PC-3 (cell line): ENCODE results near the gene FGF1. TPM values are rescaled to one million over a fixed set of nuclear protein-coding genes. Genes with fewer than 3 reads are reported as not detected.

ENCODE experiments used
- ATAC-seq: fragments of 200-7000 bp; cut with Tn5 transposase; 2 replicates; pipeline ENCODE4 v1.9.1; 2020; ENCODE audit warnings: mild to moderate bottlenecking, moderate library complexity
- BruUV-seq: library from RNA; stranded (reverse); fragments of 400-500 nt; replicated peaks from 2 replicates; lab custom pipeline; 2021; lab: Mats Ljungman, UMichigan
- CTCF ChIA-PET: fragments of 300-600 bp; sonication (Branson Sonifier 250); formaldehyde crosslinking; loops from one replicate; lab custom pipeline; 2022; ENCODE audit warnings: antibody characterized with exemption; lab: Charles Lee
- POLR2A ChIA-PET: fragments of 300-600 bp; sonication (Branson Sonifier 250); formaldehyde crosslinking; loops from one replicate; lab custom pipeline; 2022; ENCODE audit warnings: antibody characterized with exemption; ENCODE audit not compliant: unreplicated experiment; lab: Charles Lee
- DNase-seq: peaks from one replicate; pipeline ENCODE4 v3.0.0-alpha.2; 2015
- H2AFZ ChIP-seq: fragments of 300-600 bp; sonication (generic); 2 replicates; pipeline ENCODE4 v1.6.0; 2016; ENCODE audit warnings: antibody characterized with exemption, low read length
- H3F3A ChIP-seq: fragments of 300-600 bp; sonication (generic); one replicate; pipeline ENCODE4 v1.6.0; 2017; ENCODE audit warnings: antibody characterized with exemption, low read length, control low read depth, mild to moderate bottlenecking; ENCODE audit not compliant: unreplicated experiment
- H3K27ac ChIP-seq: fragments of 300-600 bp; sonication (generic); 2 replicates; pipeline ENCODE4 v1.5.1; 2016; ENCODE audit warnings: mild to moderate bottlenecking, low read length
- H3K27me3 ChIP-seq: fragments of 300-600 bp; sonication (generic); 2 replicates; pipeline ENCODE4 v1.6.1; 2016; ENCODE audit warnings: low read length, mixed read lengths
- H3K36me3 ChIP-seq: fragments of 300-600 bp; sonication (generic); 2 replicates; pipeline ENCODE4 v1.6.1; 2016; ENCODE audit warnings: low read depth, mixed run types, low read length, mixed read lengths
- H3K4me1 ChIP-seq: fragments of 300-600 bp; sonication (generic); 2 replicates; pipeline ENCODE4 v1.5.1; 2016; ENCODE audit warnings: low read length; ENCODE audit not compliant: insufficient read depth
- H3K4me2 ChIP-seq: fragments of 300-600 bp; sonication (generic); 2 replicates; pipeline ENCODE4 v1.6.0; 2016; ENCODE audit warnings: low read length
- H3K4me3 ChIP-seq: fragments of 300-600 bp; sonication (generic); 2 replicates; pipeline ENCODE4 v1.5.1; 2016; ENCODE audit warnings: mild to moderate bottlenecking, low read length, mixed read lengths
- H3K79me2 ChIP-seq: fragments of 300-600 bp; sonication (generic); 2 replicates; pipeline ENCODE4 v1.6.1; 2017; ENCODE audit warnings: low read length, mixed read lengths
- H3K9ac ChIP-seq: fragments of 300-600 bp; sonication (generic); 2 replicates; pipeline ENCODE4 v1.6.0; 2016; ENCODE audit warnings: mild to moderate bottlenecking, low read length
- H3K9me2 ChIP-seq: fragments of 300-600 bp; sonication (generic); replicated peaks from 2 replicates; pipeline ENCODE4 v1.6.1; 2016; ENCODE audit warnings: mixed run types, low read length, mixed read lengths
- H3K9me3 ChIP-seq: fragments of 300-600 bp; sonication (generic); 2 replicates; pipeline ENCODE4 v1.6.1; 2016; ENCODE audit warnings: low read length, mixed read lengths
- H4K20me1 ChIP-seq: fragments of 300-600 bp; sonication (generic); 2 replicates; pipeline ENCODE4 v1.6.1; 2016; ENCODE audit warnings: low read length, mixed read lengths
- CTCF ChIP-seq: fragments of 300-600 bp; sonication (generic); conservative IDR thresholded peaks from 2 replicates; pipeline ENCODE4 v1.5.1; 2017; ENCODE audit warnings: antibody characterized with exemption, low read depth, mild to moderate bottlenecking, low read length
- EZH2 ChIP-seq: fragments of 300-600 bp; sonication (generic); IDR thresholded peaks from one replicate; pipeline ENCODE4 v1.6.1; 2017; ENCODE audit warnings: antibody characterized with exemption, mild to moderate bottlenecking, low read length; ENCODE audit not compliant: unreplicated experiment
- EZH2phosphoT487 ChIP-seq: fragments of 300-600 bp; sonication (generic); IDR thresholded peaks from 2 replicates; pipeline ENCODE4 v1.6.1; 2018; ENCODE audit warnings: mild to moderate bottlenecking, antibody characterized with exemption, low read length, borderline replicate concordance
- intact Hi-C: fragments of 100-400 bp; cut with micrococcal nuclease; formaldehyde crosslinking; loops from 2 replicates; pipeline ENCODE4 v1.9.0; 2023
- total RNA-seq: library from RNA; depleted of rRNA; stranded (reverse); fragments of >200 nt; gene quantifications from 2 replicates; pipeline ENCODE4 v1.2.3, GENCODE V29; 2014

Gene FGF1
- total RNA-seq, 1 experiment from 2014 or later, result 1.5 TPM

DNA sequence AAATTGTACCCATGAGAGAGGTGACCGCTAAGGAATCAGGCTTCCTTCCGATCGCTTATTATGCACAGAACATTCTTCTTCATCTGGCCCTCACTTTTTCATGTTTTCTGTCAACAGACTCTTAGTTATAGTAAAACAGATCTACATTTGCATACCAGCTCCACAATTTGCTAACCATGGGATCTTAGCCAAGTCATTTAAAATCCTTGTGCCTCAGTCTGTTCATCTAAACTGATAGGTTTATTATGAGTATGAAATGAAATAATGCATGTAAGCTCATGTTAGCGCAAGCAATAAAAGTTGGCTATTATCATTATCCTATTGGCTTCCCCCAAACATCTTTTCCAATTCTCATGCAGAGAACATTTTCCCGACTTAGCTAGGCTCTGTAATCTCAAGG is 42.3 kb downstream of the FGF1 start:
- Histone ChIP-seq H3K36me3 (no peaks in the 10 kb centered on the region), H2AFZ (0 out of 2 replicates have a peak overlapping the region, but pooled peaks have one; percentile 34), H3K4me1 (peaks cover 28% of the 10 kb centered on the region), H3K4me2 (peak overlapping the region; percentile 57), H3K9me2 (no peaks in the 10 kb centered on the region), H3K4me3 (no peak overlapping the region), H3K79me2 (no peaks in the 10 kb centered on the region), H3K27me3 (no peaks in the 10 kb centered on the region), H3K27ac (peak overlapping the region; percentile 100), H3F3A (peaks cover 6% of the 10 kb centered on the region), H3K9me3 (no peaks in the 10 kb centered on the region), H4K20me1 (no peaks in the 10 kb centered on the region), H3K9ac (peak overlapping the region; percentile 71)
- TF ChIP-seq EZH2 (no peak), EZH2phosphoT487 (no peak), CTCF (no peak)
- POLR2A ChIA-PET, result interaction anchor here (0.6 kb wide), 1 partner anchor 42 kb away, joined by 3 read pairs; the partner anchor contains the start of gene FGF1
- CTCF ChIA-PET, result interaction anchor here (2.3 kb wide), 1 partner anchor 11 kb away, joined by 13 read pairs; no protein-coding TSS in a partner anchor
- DNase-seq (no peak), ATAC-seq (no peak)
- intact Hi-C loops, result loop anchor here (2.0 kb wide), 2 partner anchors 25 to 33 kb away; no protein-coding TSS in a partner anchor
- BruUV-seq, result no TSS peak

- no peak overlapping the region for H3K4me2 ChIP-seq
- peaks cover 28% of the 10 kb centered on the region for H3K4me1 ChIP-seq
- H3K27me3 ChIP-seq, result no peaks in the 10 kb centered on the region
- intact Hi-C loops, result no loop called here
- peaks cover 6% of the 10 kb centered on the region for H3F3A ChIP-seq
- ATAC-seq, result no peak
- no peak for DNase-seq
- H3K4me3 ChIP-seq, result no peak overlapping the region
- no peak overlapping the region for H3K27ac ChIP-seq
- TF ChIP-seq CTCF (no peak), EZH2phosphoT487 (no peak), EZH2 (no peak)
- H3K79me2 ChIP-seq, result no peaks in the 10 kb centered on the region
- BruUV-seq, result no TSS peak
- H3K9me2 ChIP-seq, result no peaks in the 10 kb centered on the region
- H3K36me3 ChIP-seq, result no peaks in the 10 kb centered on the region
- no peak overlapping the region for H2AFZ ChIP-seq
- POLR2A ChIA-PET, result no interaction called here
- no peak overlapping the region for H3K9ac ChIP-seq
- no peaks in the 10 kb centered on the region for H4K20me1 ChIP-seq
- CTCF ChIA-PET, result no interaction called here
- H3K9me3 ChIP-seq, result no peaks in the 10 kb centered on the region
These were observed 43.5 kb downstream of the FGF1 start for GRCh38 chr5:142642427-142642826.

- DNase-seq (no peak), ATAC-seq (no peak)
- CTCF ChIA-PET, result no interaction called here
- no peaks in the 10 kb centered on the region for H3K9me3 ChIP-seq
- BruUV-seq, result no TSS peak
- peaks cover 31% of the 10 kb centered on the region for H3K4me1 ChIP-seq
- POLR2A ChIA-PET, result no interaction called here
- no peak overlapping the region for H3K27ac ChIP-seq
- no peak overlapping the region for H3K4me3 ChIP-seq
- H3K27me3 ChIP-seq, result no peaks in the 10 kb centered on the region
- H3K4me2 ChIP-seq, result no peak overlapping the region
- no peaks in the 10 kb centered on the region for H3K9me2 ChIP-seq
- no peaks in the 10 kb centered on the region for H4K20me1 ChIP-seq
- TF ChIP-seq CTCF (no peak), EZH2 (no peak), EZH2phosphoT487 (no peak)
- no peak overlapping the region for H2AFZ ChIP-seq
- H3K79me2 ChIP-seq, result no peaks in the 10 kb centered on the region
- no peaks in the 10 kb centered on the region for H3K36me3 ChIP-seq
- H3K9ac ChIP-seq, result no peak overlapping the region
- intact Hi-C loops, result no loop called here
- peaks cover 6% of the 10 kb centered on the region for H3F3A ChIP-seq
These were observed 44.2 kb downstream of the FGF1 start for GRCh38 chr5:142641711-142642110.
